Uterus (tissue), 2 donors: ENCODE measurements around the gene SFMBT2.

ENCODE experiments used
- POLR2A ChIP-seq, 2 donors: fragments of 450-650 bp; IDR thresholded peaks; one replicate each; pipeline ENCODE4 v1.6.1; 2016; ENCODE audit warnings: antibody characterized with exemption in 2 of 2, mild to moderate bottlenecking in 1 of 2, moderate library complexity in 1 of 2
- TF ChIP-seq, protein P1 (sequence below), 4 experiments: fragments of 200-600 bp in 2 of 4; fragments of 450-650 bp in 2 of 4; sonication (generic) in 2 of 4; IDR thresholded peaks; one replicate each; pipeline ENCODE4 v1.5.1; 2016 to 2019; ENCODE audit warnings: antibody characterized with exemption in 4 of 4, mild to moderate bottlenecking in 2 of 4, moderate library complexity in 1 of 4

DNA sequence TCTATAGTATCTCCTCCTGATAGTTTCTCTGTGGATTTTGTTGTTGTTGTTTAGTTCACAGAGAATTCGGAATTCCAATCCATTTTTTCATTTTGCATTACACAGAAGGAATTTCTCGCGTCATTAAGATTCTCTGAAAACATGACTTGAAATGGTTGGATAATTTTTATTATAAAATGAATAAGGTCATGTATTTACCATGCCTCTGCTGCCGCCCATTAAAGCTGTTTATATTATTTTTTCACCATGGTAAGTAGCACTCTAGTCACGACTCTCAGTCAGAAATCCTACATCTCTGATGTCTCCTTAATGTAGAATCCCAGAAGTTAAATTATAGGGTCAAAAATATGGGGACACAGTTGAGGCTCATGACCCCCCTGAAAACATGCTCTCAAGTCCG lies 19.1 kb downstream of the SFMBT2 start:
- TF ChIP-seq, protein P1, sequence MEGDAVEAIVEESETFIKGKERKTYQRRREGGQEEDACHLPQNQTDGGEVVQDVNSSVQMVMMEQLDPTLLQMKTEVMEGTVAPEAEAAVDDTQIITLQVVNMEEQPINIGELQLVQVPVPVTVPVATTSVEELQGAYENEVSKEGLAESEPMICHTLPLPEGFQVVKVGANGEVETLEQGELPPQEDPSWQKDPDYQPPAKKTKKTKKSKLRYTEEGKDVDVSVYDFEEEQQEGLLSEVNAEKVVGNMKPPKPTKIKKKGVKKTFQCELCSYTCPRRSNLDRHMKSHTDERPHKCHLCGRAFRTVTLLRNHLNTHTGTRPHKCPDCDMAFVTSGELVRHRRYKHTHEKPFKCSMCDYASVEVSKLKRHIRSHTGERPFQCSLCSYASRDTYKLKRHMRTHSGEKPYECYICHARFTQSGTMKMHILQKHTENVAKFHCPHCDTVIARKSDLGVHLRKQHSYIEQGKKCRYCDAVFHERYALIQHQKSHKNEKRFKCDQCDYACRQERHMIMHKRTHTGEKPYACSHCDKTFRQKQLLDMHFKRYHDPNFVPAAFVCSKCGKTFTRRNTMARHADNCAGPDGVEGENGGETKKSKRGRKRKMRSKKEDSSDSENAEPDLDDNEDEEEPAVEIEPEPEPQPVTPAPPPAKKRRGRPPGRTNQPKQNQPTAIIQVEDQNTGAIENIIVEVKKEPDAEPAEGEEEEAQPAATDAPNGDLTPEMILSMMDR (IDR thresholded peaks at IDR 0.05) = no peak
- TF ChIP-seq POLR2A (IDR thresholded peaks at IDR 0.05) = no peak
